K562 (cell line): ENCODE measurements around the gene UBE2D3. TPM values are rescaled to one million over a fixed set of nuclear protein-coding genes. Genes with fewer than 3 reads are reported as not detected.

Source experiments
- ARHGAP35 ChIP-seq: fragments of 450-650 bp; IDR thresholded peaks from 2 replicates; pipeline ENCODE4 v1.6.1; 2018; ENCODE audit not compliant: partially characterized antibody
- ATF1 ChIP-seq, 2 experiments: fragments of 450-650 bp in 1 of 2; IDR thresholded peaks; 2 replicates each; pipeline ENCODE4 v1.6.1; 2016; ENCODE audit warnings: missing compliant biosample characterization in 1 of 2, missing genetic modification characterization in 1 of 2
- CC2D1A ChIP-seq: fragments of 450-650 bp; IDR thresholded peaks from 2 replicates; pipeline ENCODE4 v1.6.1; 2017; ENCODE audit warnings: mild to moderate bottlenecking
- CCAR2 ChIP-seq: fragments of 200-400 bp; formaldehyde crosslinking; IDR thresholded peaks from 2 replicates; pipeline ENCODE4 v1.6.1; 2017; ENCODE audit warnings: mild to moderate bottlenecking, low read depth, low read length
- COPS2 ChIP-seq: fragments of 450-650 bp; conservative IDR thresholded peaks from 2 replicates; pipeline ENCODE4 v1.6.1; 2016; ENCODE audit warnings: mild to moderate bottlenecking, moderate library complexity
- ELF1 ChIP-seq: fragments of 200-800 bp; sonication (Bioruptor generic); IDR thresholded peaks from 2 replicates; pipeline ENCODE4 v1.6.1; 2016; ENCODE audit warnings: missing genetic modification characterization, missing compliant biosample characterization
- ETS2 ChIP-seq: IDR thresholded peaks from 2 replicates; pipeline ENCODE4 v1.6.1; 2016; ENCODE audit warnings: borderline replicate concordance, missing genetic modification characterization, mild to moderate bottlenecking, moderate library complexity, missing compliant biosample characterization; ENCODE audit not compliant: poor library complexity, severe bottlenecking
- ETV6 ChIP-seq, 3 experiments: fragments of 150-350 bp in 1 of 3; sonication (generic) in 1 of 3; formaldehyde crosslinking in 1 of 3; IDR thresholded peaks; 2 replicates each; pipeline versions ENCODE4 v1.6.1 to v1.8.0; 2014 to 2022; ENCODE audit warnings: borderline replicate concordance in 2 of 3, low read depth in 2 of 3, antibody characterized with exemption in 1 of 3, low read length in 1 of 3, mild to moderate bottlenecking in 1 of 3, missing genetic modification reagents in 1 of 3
- FOXA3 ChIP-seq, 2 experiments: fragments of 450-650 bp in 1 of 2; sonication (generic) in 1 of 2; formaldehyde crosslinking; IDR thresholded peaks in 1 of 2; conservative IDR thresholded peaks in 1 of 2; 2 replicates each; pipeline versions ENCODE4 v1.4.0 to v1.8.0; 2020 to 2022; ENCODE audit warnings: mild to moderate bottlenecking in 2 of 2, missing genetic modification reagents in 1 of 2
- MBD1 ChIP-seq: fragments of 250-450 bp; sonication (Bioruptor Pico); IDR thresholded peaks from 2 replicates; pipeline ENCODE4 v1.8.0; 2022; ENCODE audit warnings: inconsistent platforms
- MYNN ChIP-seq, 2 experiments: sonication (generic); formaldehyde crosslinking in 1 of 2; IDR thresholded peaks; 2 replicates each; pipeline versions ENCODE4 v1.5.0 to v1.6.1; 2016 to 2020; ENCODE audit warnings: antibody characterized with exemption in 1 of 2, missing genetic modification reagents in 1 of 2
- PHB2 ChIP-seq: fragments of 450-650 bp; IDR thresholded peaks from 2 replicates; pipeline ENCODE4 v1.6.1; 2017; ENCODE audit warnings: low read depth
- POLR2B ChIP-seq: fragments of 450-650 bp; IDR thresholded peaks from 2 replicates; pipeline ENCODE4 v1.6.1; 2018; ENCODE audit warnings: low read depth; ENCODE audit not compliant: partially characterized antibody
- SLC30A9 ChIP-seq: fragments of 250-450 bp; sonication (Bioruptor Pico); IDR thresholded peaks from 2 replicates; pipeline ENCODE4 v1.8.0; 2022; ENCODE audit warnings: mild to moderate bottlenecking, moderate library complexity
- SOX6 ChIP-seq: fragments of 450-650 bp; IDR thresholded peaks from 2 replicates; pipeline ENCODE4 v1.6.1; 2014; ENCODE audit warnings: mild to moderate bottlenecking
- TGIF2 ChIP-seq: sonication (generic); formaldehyde crosslinking; IDR thresholded peaks from 2 replicates; pipeline ENCODE4 v1.8.1; 2022; ENCODE audit warnings: mild to moderate bottlenecking, missing genetic modification reagents, moderate library complexity
- ZKSCAN1 ChIP-seq: fragments of 150-350 bp; IDR thresholded peaks from 2 replicates; pipeline ENCODE4 v1.6.1; 2016; ENCODE audit warnings: low read depth, low read length
- ZNF140 ChIP-seq: fragments of 250-450 bp; sonication (Bioruptor Pico); IDR thresholded peaks from 2 replicates; pipeline ENCODE4 v1.8.0; 2021; ENCODE audit warnings: moderate library complexity, mild to moderate bottlenecking, inconsistent platforms
- ZNF280B ChIP-seq: fragments of 250-450 bp; sonication (Bioruptor Pico); IDR thresholded peaks from 2 replicates; pipeline ENCODE4 v1.5.1; 2021; ENCODE audit warnings: mild to moderate bottlenecking
- polyA plus RNA-seq, 8 experiments: library from polyadenylated mRNA; depleted of rRNA in 4 of 8; stranded (reverse) in 5 of 8; unstranded in 3 of 8; fragments of >200 nt; fragmentation: Nextera tagmentation in 2 of 8; fragmentation: Illumina TruSeq in 1 of 8; extraction: Ambion mirVana in 2 of 8; extraction: Trizol in 1 of 8; gene quantifications; 2 replicates each; pipeline versions ENCODE4 v1.2.1 to v1.2.3, GENCODE V29; 2011 to 2014; ENCODE audit warnings: inconsistent platforms in 1 of 8, missing spikeins in 1 of 8
- total RNA-seq, 7 experiments: library from RNA; depleted of rRNA in 6 of 7; stranded (reverse); fragments of >200 nt in 6 of 7; fragmentation: Illumina TruSeq in 2 of 7; extraction: Trizol in 2 of 7; gene quantifications; 2 replicates each; pipeline versions ENCODE4 v1.2.1 to v1.2.3, GENCODE V29; 2011 to 2021; ENCODE audit warnings: low replicate concordance in 1 of 7
- TF ChIP-seq, protein P1 (sequence below): fragments of 450-650 bp; IDR thresholded peaks from 2 replicates; pipeline ENCODE4 v1.6.1; 2018; ENCODE audit not compliant: partially characterized antibody

Gene UBE2D3
- total and polyA plus RNA-seq, 9 of the 15 experiments (the other 6 are each of a cell fraction or from before 2014, with no cell fraction given) = 191 to 618 (median 292) TPM

- TF ChIP-seq MBD1 (CRISPR knock-in tag) = no peak
- TF ChIP-seq PHB2 = no peak
- TF ChIP-seq ETV6 (IDR thresholded peaks at IDR 0.05; ENCODE audit: borderline replicate concordance in 1 of 2, low read depth in 2 of 2, low read length in 1 of 2) = peak; percentile 3 to 83; a peak in 2 of 4 replicates
- no peak for TF ChIP-seq ETV6 (CRISPR knock-in tag; IDR thresholded peaks at IDR 0.05; ENCODE audit: borderline replicate concordance)
- TF ChIP-seq SLC30A9 (CRISPR knock-in tag) = no peak
- no peak for TF ChIP-seq ETS2 (tag)
- peak; percentile 67; the same call in 1 of the 2 replicates for TF ChIP-seq SOX6
- TF ChIP-seq CCAR2 = no peak
- TF ChIP-seq ATF1 (CRISPR knock-in tag; IDR thresholded peaks at IDR 0.05) = no peak
- TF ChIP-seq ATF1 (tag; IDR thresholded peaks at IDR 0.05) = peak; percentile 42; the same call in 1 of the 2 replicates
- no peak for TF ChIP-seq ZNF280B (CRISPR knock-in tag)
- no peak for TF ChIP-seq ZNF140 (CRISPR knock-in tag)
- peak; percentile 95 for TF ChIP-seq ELF1 (tag)
- no peak for TF ChIP-seq TGIF2 (CRISPR knock-in tag)
- peak; percentile 61 for TF ChIP-seq POLR2B
- TF ChIP-seq, protein P1, sequence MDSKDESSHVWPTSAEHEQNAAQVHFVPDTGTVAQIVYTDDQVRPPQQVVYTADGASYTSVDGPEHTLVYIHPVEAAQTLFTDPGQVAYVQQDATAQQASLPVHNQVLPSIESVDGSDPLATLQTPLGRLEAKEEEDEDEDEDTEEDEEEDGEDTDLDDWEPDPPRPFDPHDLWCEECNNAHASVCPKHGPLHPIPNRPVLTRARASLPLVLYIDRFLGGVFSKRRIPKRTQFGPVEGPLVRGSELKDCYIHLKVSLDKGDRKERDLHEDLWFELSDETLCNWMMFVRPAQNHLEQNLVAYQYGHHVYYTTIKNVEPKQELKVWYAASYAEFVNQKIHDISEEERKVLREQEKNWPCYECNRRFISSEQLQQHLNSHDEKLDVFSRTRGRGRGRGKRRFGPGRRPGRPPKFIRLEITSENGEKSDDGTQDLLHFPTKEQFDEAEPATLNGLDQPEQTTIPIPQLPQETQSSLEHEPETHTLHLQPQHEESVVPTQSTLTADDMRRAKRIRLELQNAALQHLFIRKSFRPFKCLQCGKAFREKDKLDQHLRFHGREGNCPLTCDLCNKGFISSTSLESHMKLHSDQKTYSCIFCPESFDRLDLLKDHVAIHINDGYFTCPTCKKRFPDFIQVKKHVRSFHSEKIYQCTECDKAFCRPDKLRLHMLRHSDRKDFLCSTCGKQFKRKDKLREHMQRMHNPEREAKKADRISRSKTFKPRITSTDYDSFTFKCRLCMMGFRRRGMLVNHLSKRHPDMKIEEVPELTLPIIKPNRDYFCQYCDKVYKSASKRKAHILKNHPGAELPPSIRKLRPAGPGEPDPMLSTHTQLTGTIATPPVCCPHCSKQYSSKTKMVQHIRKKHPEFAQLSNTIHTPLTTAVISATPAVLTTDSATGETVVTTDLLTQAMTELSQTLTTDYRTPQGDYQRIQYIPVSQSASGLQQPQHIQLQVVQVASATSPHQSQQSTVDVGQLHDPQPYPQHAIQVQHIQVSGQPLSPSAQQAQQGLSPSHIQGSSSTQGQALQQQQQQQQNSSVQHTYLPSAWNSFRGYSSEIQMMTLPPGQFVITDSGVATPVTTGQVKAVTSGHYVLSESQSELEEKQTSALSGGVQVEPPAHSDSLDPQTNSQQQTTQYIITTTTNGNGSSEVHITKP = peak; percentile 85
- TF ChIP-seq CC2D1A = peak; percentile 74
- TF ChIP-seq ZKSCAN1 = peak; percentile 37; the same call in 1 of the 2 replicates
- no peak; a peak in 1 of 4 replicates for TF ChIP-seq FOXA3 (CRISPR knock-in tag; conservative IDR thresholded peaks at IDR 0.05 in 1 of 2, IDR thresholded peaks at IDR 0.05 in 1 of 2)
- TF ChIP-seq ARHGAP35 = peak; percentile 94
- peak; percentile 69 for TF ChIP-seq MYNN (IDR thresholded peaks at IDR 0.05)
- no peak for TF ChIP-seq MYNN (CRISPR knock-in tag; IDR thresholded peaks at IDR 0.05)
- TF ChIP-seq COPS2 = no peak
These were observed 534 bp upstream of the UBE2D3 start (continued) for GRCh38 chr4:102827674-102828496.
